OCI-LY1 (cell line): ENCODE measurements around the gene LYRM7.

Experiments used
- H2AFZ ChIP-seq: fragments of 200-600 bp; sonication (generic), shearing (Covaris generic); 2 replicates; pipeline ENCODE4 v1.6.0; 2014; ENCODE audit warnings: antibody characterized with exemption, mild to moderate bottlenecking, low read length
- H3F3A ChIP-seq: fragments of 200-600 bp; sonication (generic), shearing (Covaris generic); 2 replicates; pipeline ENCODE4 v1.6.0; 2014; ENCODE audit warnings: mild to moderate bottlenecking, antibody characterized with exemption, low read length, moderate library complexity; ENCODE audit not compliant: insufficient read depth
- H3K27ac ChIP-seq: fragments of 200-600 bp; sonication (generic); 2 replicates; pipeline ENCODE4 v1.5.1; 2014; ENCODE audit warnings: low read length, mixed run types, mild to moderate bottlenecking, low read depth; ENCODE audit not compliant: poor library complexity, severe bottlenecking
- H3K27me3 ChIP-seq: fragments of 200-600 bp; sonication (generic); 2 replicates; pipeline ENCODE4 v1.6.0; 2014; ENCODE audit warnings: antibody characterized with exemption, mild to moderate bottlenecking, low read length, moderate library complexity; ENCODE audit not compliant: insufficient read depth
- H3K36me3 ChIP-seq: fragments of 200-600 bp; sonication (generic); 2 replicates; pipeline ENCODE4 v1.6.1; 2014; ENCODE audit warnings: mild to moderate bottlenecking, antibody characterized with exemption, low read length, moderate library complexity, mixed read lengths; ENCODE audit not compliant: insufficient read depth
- H3K4me1 ChIP-seq: fragments of 200-600 bp; sonication (generic); 2 replicates; pipeline ENCODE4 v1.5.1; 2014; ENCODE audit warnings: mild to moderate bottlenecking, low read length, moderate library complexity; ENCODE audit not compliant: insufficient read depth, severe bottlenecking
- H3K4me2 ChIP-seq: fragments of 200-600 bp; sonication (generic), shearing (Covaris generic); 2 replicates; pipeline ENCODE4 v1.6.1; 2014; ENCODE audit warnings: low read length
- H3K4me3 ChIP-seq: fragments of 200-600 bp; sonication (generic); 2 replicates; pipeline ENCODE4 v1.5.1; 2014; ENCODE audit warnings: low read length, low read depth, mild to moderate bottlenecking, mixed read lengths; ENCODE audit not compliant: poor library complexity, severe bottlenecking
- H3K79me2 ChIP-seq: fragments of 200-600 bp; shearing (Covaris generic); 2 replicates; pipeline ENCODE4 v1.6.1; 2016; ENCODE audit warnings: mixed run types, low read length, mixed read lengths; ENCODE audit not compliant: insufficient read depth
- H3K9ac ChIP-seq: fragments of 200-600 bp; sonication (generic), shearing (Covaris generic); 2 replicates; pipeline ENCODE4 v1.6.1; 2014; ENCODE audit warnings: mild to moderate bottlenecking, low read length, mixed read lengths
- H3K9me2 ChIP-seq: fragments of 200-600 bp; sonication (generic), shearing (Covaris generic); 2 replicates; pipeline ENCODE4 v1.6.1; 2014; ENCODE audit warnings: low read depth, mild to moderate bottlenecking, low read length, mixed read lengths
- H3K9me3 ChIP-seq: fragments of 200-600 bp; shearing (Covaris generic); 2 replicates; pipeline ENCODE4 v1.6.1; 2014; ENCODE audit warnings: low read length, mixed read lengths
- H4K20me1 ChIP-seq: fragments of 200-600 bp; sonication (generic), shearing (Covaris generic); 2 replicates; pipeline ENCODE4 v1.6.0; 2016; ENCODE audit warnings: mild to moderate bottlenecking, low read length; ENCODE audit not compliant: insufficient read depth
- CTCF ChIP-seq: fragments of 200-600 bp; sonication (generic), shearing (Covaris generic); IDR thresholded peaks from 2 replicates; pipeline ENCODE4 v1.5.1; 2017; ENCODE audit warnings: mild to moderate bottlenecking, antibody characterized with exemption, low read length, moderate library complexity, mixed read lengths
- EZH2 ChIP-seq: fragments of 200-600 bp; sonication (generic), shearing (Covaris generic); IDR thresholded peaks from 2 replicates; pipeline ENCODE4 v1.8.0; 2017; ENCODE audit warnings: borderline replicate concordance, mixed run types, mild to moderate bottlenecking, antibody characterized with exemption, low read length, moderate library complexity, mixed read lengths

LYRM7 gene

GRCh38 chr5:131222731-131223130 lies 52.0 kb downstream of the LYRM7 start:
- Histone ChIP-seq H3K9ac (no peak overlapping the region), H3K27ac (no peak overlapping the region), H3K36me3 (peaks cover 72% of the 10 kb centered on the region), H3K4me2 (no peak overlapping the region), H3K4me3 (no peak overlapping the region), H3K9me2 (no peaks in the 10 kb centered on the region), H3K4me1 (no peaks in the 10 kb centered on the region), H3K27me3 (no peaks in the 10 kb centered on the region), H3K79me2 (peaks cover 52% of the 10 kb centered on the region), H3F3A (no peaks in the 10 kb centered on the region), H3K9me3 (no peaks in the 10 kb centered on the region), H2AFZ (no peak overlapping the region), H4K20me1 (no peaks in the 10 kb centered on the region)
- TF ChIP-seq EZH2 (no peak), CTCF (no peak)

- Histone ChIP-seq H3K4me3 (no peak overlapping the region), H3K4me2 (no peak overlapping the region), H3K9me2 (no peaks in the 10 kb centered on the region), H3K9me3 (no peaks in the 10 kb centered on the region), H3K79me2 (peaks cover 41% of the 10 kb centered on the region), H3K9ac (no peak overlapping the region), H3K27ac (peak overlapping the region; percentile 29), H2AFZ (no peak overlapping the region), H3K4me1 (no peaks in the 10 kb centered on the region), H3K36me3 (peaks cover 72% of the 10 kb centered on the region), H3K27me3 (no peaks in the 10 kb centered on the region), H3F3A (no peaks in the 10 kb centered on the region), H4K20me1 (no peaks in the 10 kb centered on the region)
- no peak for TF ChIP-seq CTCF
- no peak for TF ChIP-seq EZH2
Measured at GRCh38 chr5:131223751-131224386, 53.1 kb downstream of the LYRM7 start.

DNA sequence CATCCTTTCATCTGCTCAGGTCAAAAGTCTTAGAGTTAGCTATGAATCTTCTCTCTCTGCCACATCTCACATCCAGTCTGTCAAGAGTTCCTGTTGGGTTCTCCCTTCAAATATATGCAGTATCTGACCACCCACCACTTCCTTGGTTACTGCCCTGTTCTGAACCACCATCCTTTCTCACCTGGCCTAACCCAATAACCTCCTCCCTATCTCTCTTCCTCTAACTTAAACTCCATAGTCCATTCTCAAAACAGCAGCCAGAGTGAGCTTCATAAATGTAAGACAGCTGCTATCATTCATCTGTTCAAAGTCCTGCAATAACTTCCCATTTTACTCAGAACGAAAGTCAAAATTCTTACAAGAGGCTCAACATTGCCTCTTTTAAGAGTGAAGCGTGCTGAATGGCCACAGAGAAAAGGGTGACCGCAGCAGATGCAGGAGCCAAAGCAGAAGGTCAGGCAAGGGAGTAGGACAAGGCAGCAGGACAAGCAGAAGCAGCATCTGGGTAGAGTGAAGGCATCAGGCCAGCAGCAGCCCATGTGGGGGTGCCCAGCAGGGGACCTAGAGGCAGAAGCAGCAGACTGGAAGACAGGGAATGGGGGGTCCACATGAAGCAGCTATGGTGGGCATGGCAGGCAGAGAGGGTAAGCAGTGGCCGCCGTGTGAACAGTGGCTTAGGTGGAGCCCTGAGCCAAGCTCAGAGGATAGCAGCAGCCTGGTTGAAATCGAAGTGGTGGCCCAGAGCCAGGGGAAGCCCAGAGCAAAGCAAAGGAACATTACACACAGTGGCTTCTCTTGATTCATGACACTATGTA lies 53.9 kb downstream of the LYRM7 start:
- H3K4me3 ChIP-seq, result no peak overlapping the region

More for the DNA sequence above, 53.9 kb downstream of the LYRM7 start:
- no peak overlapping the region for H2AFZ ChIP-seq
- H3K4me1 ChIP-seq, result peaks cover 2% of the 10 kb centered on the region
- no peaks in the 10 kb centered on the region for H3K9me3 ChIP-seq
- H3F3A ChIP-seq, result no peaks in the 10 kb centered on the region
- no peaks in the 10 kb centered on the region for H4K20me1 ChIP-seq
- no peaks in the 10 kb centered on the region for H3K9me2 ChIP-seq
- peaks cover 34% of the 10 kb centered on the region for H3K79me2 ChIP-seq
- peak overlapping the region; percentile 29 for H3K27ac ChIP-seq
- H3K4me2 ChIP-seq, result no peak overlapping the region
- TF ChIP-seq EZH2 (no peak), CTCF (no peak)
- H3K27me3 ChIP-seq, result no peaks in the 10 kb centered on the region
- no peak overlapping the region for H3K9ac ChIP-seq
- peaks cover 72% of the 10 kb centered on the region for H3K36me3 ChIP-seq
